K562 (cell line): ENCODE measurements around the gene ABCF2. TPM values are rescaled to one million over a fixed set of nuclear protein-coding genes. Genes with fewer than 3 reads are reported as not detected.

Experiments
- BRF1 ChIP-seq: IDR thresholded peaks from 3 replicates; pipeline ENCODE4 v1.6.1; 2011; ENCODE audit warnings: borderline replicate concordance, mild to moderate bottlenecking; ENCODE audit not compliant: insufficient read length; ENCODE audit errors: extremely low read depth
- CHD1 ChIP-seq: fragments of 200-600 bp; sonication (generic); IDR thresholded peaks from one replicate; pipeline ENCODE4 v1.6.1; 2012; ENCODE audit warnings: mild to moderate bottlenecking, moderate library complexity, low read length, inconsistent platforms
- CHD4 ChIP-seq: fragments of 200-600 bp; sonication (generic); IDR thresholded peaks from 3 replicates; pipeline ENCODE4 v1.6.1; 2012; ENCODE audit warnings: low read depth, mild to moderate bottlenecking, mixed read lengths, low read length, inconsistent platforms; ENCODE audit not compliant: insufficient read depth, insufficient replicate concordance, poor library complexity, severe bottlenecking
- NFIX ChIP-seq: fragments of 250-450 bp; sonication (Bioruptor Pico); IDR thresholded peaks from 2 replicates; pipeline ENCODE4 v1.4.0; 2020; ENCODE audit warnings: low read depth, mild to moderate bottlenecking, moderate library complexity
- PURB ChIP-seq: sonication (generic); formaldehyde crosslinking; IDR thresholded peaks from 2 replicates; pipeline ENCODE4 v1.9.0; 2021; ENCODE audit warnings: low read depth, mild to moderate bottlenecking, missing genetic modification reagents
- RAD21 ChIP-seq, 2 experiments: fragments of 250-450 bp in 1 of 2; fragments of 450-650 bp in 1 of 2; sonication (Bioruptor Pico) in 1 of 2; formaldehyde crosslinking in 1 of 2; IDR thresholded peaks in 1 of 2; conservative IDR thresholded peaks in 1 of 2; 2 replicates each; pipeline versions ENCODE4 v1.4.0 to v1.8.0; 2020 to 2022; ENCODE audit warnings: mild to moderate bottlenecking in 2 of 2, moderate library complexity in 1 of 2
- RAD51 ChIP-seq: fragments of 450-650 bp; IDR thresholded peaks from 2 replicates; pipeline ENCODE4 v1.7.1; 2016; ENCODE audit warnings: low read depth, mild to moderate bottlenecking, borderline replicate concordance
- RUNX1 ChIP-seq: sonication (generic); IDR thresholded peaks from 2 replicates; pipeline ENCODE4 v1.6.1; 2016; ENCODE audit warnings: antibody characterized with exemption, low read depth
- STAG1 ChIP-seq: sonication (generic); formaldehyde crosslinking; IDR thresholded peaks from 2 replicates; pipeline ENCODE4 v1.5.0; 2020; ENCODE audit warnings: missing genetic modification reagents, borderline replicate concordance
- U2AF1 ChIP-seq: fragments of 200-400 bp; formaldehyde crosslinking; optimal IDR thresholded peaks from 2 replicates; pipeline ENCODE3; 2017; ENCODE audit warnings: mild to moderate bottlenecking, low read depth, low read length, moderate library complexity
- ZNF766 ChIP-seq: fragments of 200-800 bp; sonication (Bioruptor generic); conservative IDR thresholded peaks from 2 replicates; pipeline ENCODE4 v1.6.1; 2016; ENCODE audit warnings: missing genetic modification characterization, missing compliant biosample characterization
- polyA plus RNA-seq, 8 experiments: library from polyadenylated mRNA; depleted of rRNA in 4 of 8; stranded (reverse) in 5 of 8; unstranded in 3 of 8; fragments of >200 nt; fragmentation: Nextera tagmentation in 2 of 8; fragmentation: Illumina TruSeq in 1 of 8; extraction: Ambion mirVana in 2 of 8; extraction: Trizol in 1 of 8; gene quantifications; 2 replicates each; pipeline versions ENCODE4 v1.2.1 to v1.2.3, GENCODE V29; 2011 to 2014; ENCODE audit warnings: inconsistent platforms in 1 of 8, missing spikeins in 1 of 8
- total RNA-seq, 7 experiments: library from RNA; depleted of rRNA in 6 of 7; stranded (reverse); fragments of >200 nt in 6 of 7; fragmentation: Illumina TruSeq in 2 of 7; extraction: Trizol in 2 of 7; gene quantifications; 2 replicates each; pipeline versions ENCODE4 v1.2.1 to v1.2.3, GENCODE V29; 2011 to 2021; ENCODE audit warnings: low replicate concordance in 1 of 7
- TF ChIP-seq, protein P1 (sequence below): fragments of 250-450 bp; sonication (Bioruptor Pico); IDR thresholded peaks from 2 replicates; pipeline ENCODE4 v1.8.0; 2021; ENCODE audit warnings: moderate library complexity, mild to moderate bottlenecking, inconsistent platforms
- TF ChIP-seq, protein P2 (sequence below): fragments of 450-650 bp; formaldehyde crosslinking; IDR thresholded peaks from 2 replicates; pipeline ENCODE4 v1.4.0; 2022; ENCODE audit warnings: mild to moderate bottlenecking, moderate library complexity
- TF ChIP-seq, protein P3 (sequence below): fragments of 250-450 bp; sonication (Bioruptor Pico); IDR thresholded peaks from 2 replicates; pipeline ENCODE4 v1.6.1; 2021; ENCODE audit warnings: mild to moderate bottlenecking
- TF ChIP-seq, protein P4 (sequence below): fragments of 150-350 bp; IDR thresholded peaks from 2 replicates; pipeline ENCODE4 v1.6.1; 2014; ENCODE audit warnings: low read depth, mild to moderate bottlenecking, low read length, borderline replicate concordance
- TF ChIP-seq, protein P5 (sequence below), 2 experiments: fragments of 450-650 bp in 1 of 2; sonication (generic) in 1 of 2; formaldehyde crosslinking; conservative IDR thresholded peaks; 2 replicates each; pipeline versions ENCODE4 v1.4.0 to v1.8.1; 2020 to 2022; ENCODE audit warnings: mild to moderate bottlenecking in 1 of 2, missing genetic modification reagents in 1 of 2
- TF ChIP-seq, protein P6 (sequence below): sonication (generic); formaldehyde crosslinking; IDR thresholded peaks from 2 replicates; pipeline ENCODE4 v1.8.1; 2022; ENCODE audit warnings: missing genetic modification reagents

The ABCF2 gene
- total and polyA plus RNA-seq, 9 of the 15 experiments (the other 6 are each of a cell fraction or from before 2014, with no cell fraction given), result 62.1 to 224 (median 113) TPM

DNA sequence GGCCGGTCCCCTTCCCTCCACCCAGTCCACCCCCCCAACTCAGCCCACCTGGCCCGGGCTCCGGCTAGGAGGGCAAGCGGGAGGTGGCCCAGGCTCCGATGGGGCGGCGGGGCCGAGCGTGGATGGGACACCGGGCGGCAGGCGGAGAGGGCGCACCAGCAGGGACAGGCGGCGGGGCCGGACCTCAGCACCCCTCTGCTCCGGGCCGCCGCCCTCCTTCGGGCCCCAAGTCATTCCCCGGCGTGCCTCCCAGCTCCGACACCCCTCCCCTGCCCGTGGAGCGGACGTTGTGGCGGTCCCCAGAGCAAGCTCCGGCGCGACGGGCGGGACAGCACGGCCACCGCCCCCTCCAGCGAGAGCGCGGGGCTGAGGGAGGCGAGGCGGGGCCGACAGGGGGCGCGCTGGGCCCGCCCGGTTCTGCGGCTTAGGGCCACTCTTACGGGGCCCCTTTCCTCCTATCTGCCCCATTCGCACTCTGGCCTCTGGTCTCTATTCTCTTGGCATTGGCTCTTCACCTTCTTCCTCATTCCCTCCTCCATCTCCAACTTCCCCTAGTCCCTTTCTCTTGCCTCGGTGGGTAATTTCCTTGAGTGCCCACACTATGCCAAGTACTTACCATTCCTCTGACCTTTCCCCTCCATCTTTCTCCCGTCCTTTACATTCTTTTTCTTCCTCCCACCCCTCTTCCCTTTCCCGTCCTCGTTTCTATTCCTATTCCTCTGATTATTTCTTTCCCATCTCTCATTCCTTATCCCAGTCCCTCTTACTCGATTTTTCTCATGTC, 58.8 kb downstream of the ABCF2 start (continued):
- TF ChIP-seq, protein P1, sequence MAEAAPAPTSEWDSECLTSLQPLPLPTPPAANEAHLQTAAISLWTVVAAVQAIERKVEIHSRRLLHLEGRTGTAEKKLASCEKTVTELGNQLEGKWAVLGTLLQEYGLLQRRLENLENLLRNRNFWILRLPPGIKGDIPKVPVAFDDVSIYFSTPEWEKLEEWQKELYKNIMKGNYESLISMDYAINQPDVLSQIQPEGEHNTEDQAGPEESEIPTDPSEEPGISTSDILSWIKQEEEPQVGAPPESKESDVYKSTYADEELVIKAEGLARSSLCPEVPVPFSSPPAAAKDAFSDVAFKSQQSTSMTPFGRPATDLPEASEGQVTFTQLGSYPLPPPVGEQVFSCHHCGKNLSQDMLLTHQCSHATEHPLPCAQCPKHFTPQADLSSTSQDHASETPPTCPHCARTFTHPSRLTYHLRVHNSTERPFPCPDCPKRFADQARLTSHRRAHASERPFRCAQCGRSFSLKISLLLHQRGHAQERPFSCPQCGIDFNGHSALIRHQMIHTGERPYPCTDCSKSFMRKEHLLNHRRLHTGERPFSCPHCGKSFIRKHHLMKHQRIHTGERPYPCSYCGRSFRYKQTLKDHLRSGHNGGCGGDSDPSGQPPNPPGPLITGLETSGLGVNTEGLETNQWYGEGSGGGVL (CRISPR knock-in tag), result no peak
- TF ChIP-seq CHD4 (no peak), NFIX (CRISPR knock-in tag) (no peak), RUNX1 (no peak), STAG1 (CRISPR knock-in tag) (no peak; the same call in 1 of the 2 replicates), ZNF766 (CRISPR knock-in tag) (no peak), RAD51 (no peak), RAD21 (CRISPR knock-in tag; conservative IDR thresholded peaks at IDR 0.05 in 1 of 2, IDR thresholded peaks at IDR 0.05 in 1 of 2) (peak; percentile 46 to 54), CHD1 (no peak), PURB (CRISPR knock-in tag) (no peak), U2AF1 (peak; percentile 81), BRF1 (no peak)
- TF ChIP-seq, protein P2, sequence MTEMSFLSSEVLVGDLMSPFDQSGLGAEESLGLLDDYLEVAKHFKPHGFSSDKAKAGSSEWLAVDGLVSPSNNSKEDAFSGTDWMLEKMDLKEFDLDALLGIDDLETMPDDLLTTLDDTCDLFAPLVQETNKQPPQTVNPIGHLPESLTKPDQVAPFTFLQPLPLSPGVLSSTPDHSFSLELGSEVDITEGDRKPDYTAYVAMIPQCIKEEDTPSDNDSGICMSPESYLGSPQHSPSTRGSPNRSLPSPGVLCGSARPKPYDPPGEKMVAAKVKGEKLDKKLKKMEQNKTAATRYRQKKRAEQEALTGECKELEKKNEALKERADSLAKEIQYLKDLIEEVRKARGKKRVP (CRISPR knock-in tag), result no peak
- TF ChIP-seq, protein P3, sequence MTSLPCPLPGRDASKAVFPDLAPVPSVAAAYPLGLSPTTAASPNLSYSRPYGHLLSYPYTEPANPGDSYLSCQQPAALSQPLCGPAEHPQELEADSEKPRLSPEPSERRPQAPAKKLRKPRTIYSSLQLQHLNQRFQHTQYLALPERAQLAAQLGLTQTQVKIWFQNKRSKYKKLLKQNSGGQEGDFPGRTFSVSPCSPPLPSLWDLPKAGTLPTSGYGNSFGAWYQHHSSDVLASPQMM, result no peak
- TF ChIP-seq, protein P4, sequence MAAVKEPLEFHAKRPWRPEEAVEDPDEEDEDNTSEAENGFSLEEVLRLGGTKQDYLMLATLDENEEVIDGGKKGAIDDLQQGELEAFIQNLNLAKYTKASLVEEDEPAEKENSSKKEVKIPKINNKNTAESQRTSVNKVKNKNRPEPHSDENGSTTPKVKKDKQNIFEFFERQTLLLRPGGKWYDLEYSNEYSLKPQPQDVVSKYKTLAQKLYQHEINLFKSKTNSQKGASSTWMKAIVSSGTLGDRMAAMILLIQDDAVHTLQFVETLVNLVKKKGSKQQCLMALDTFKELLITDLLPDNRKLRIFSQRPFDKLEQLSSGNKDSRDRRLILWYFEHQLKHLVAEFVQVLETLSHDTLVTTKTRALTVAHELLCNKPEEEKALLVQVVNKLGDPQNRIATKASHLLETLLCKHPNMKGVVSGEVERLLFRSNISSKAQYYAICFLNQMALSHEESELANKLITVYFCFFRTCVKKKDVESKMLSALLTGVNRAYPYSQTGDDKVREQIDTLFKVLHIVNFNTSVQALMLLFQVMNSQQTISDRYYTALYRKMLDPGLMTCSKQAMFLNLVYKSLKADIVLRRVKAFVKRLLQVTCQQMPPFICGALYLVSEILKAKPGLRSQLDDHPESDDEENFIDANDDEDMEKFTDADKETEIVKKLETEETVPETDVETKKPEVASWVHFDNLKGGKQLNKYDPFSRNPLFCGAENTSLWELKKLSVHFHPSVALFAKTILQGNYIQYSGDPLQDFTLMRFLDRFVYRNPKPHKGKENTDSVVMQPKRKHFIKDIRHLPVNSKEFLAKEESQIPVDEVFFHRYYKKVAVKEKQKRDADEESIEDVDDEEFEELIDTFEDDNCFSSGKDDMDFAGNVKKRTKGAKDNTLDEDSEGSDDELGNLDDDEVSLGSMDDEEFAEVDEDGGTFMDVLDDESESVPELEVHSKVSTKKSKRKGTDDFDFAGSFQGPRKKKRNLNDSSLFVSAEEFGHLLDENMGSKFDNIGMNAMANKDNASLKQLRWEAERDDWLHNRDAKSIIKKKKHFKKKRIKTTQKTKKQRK, result no peak
- TF ChIP-seq, protein P5, sequence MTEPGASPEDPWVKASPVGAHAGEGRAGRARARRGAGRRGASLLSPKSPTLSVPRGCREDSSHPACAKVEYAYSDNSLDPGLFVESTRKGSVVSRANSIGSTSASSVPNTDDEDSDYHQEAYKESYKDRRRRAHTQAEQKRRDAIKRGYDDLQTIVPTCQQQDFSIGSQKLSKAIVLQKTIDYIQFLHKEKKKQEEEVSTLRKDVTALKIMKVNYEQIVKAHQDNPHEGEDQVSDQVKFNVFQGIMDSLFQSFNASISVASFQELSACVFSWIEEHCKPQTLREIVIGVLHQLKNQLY (CRISPR knock-in tag; conservative IDR thresholded peaks at IDR 0.05), result no peak
- TF ChIP-seq, protein P6, sequence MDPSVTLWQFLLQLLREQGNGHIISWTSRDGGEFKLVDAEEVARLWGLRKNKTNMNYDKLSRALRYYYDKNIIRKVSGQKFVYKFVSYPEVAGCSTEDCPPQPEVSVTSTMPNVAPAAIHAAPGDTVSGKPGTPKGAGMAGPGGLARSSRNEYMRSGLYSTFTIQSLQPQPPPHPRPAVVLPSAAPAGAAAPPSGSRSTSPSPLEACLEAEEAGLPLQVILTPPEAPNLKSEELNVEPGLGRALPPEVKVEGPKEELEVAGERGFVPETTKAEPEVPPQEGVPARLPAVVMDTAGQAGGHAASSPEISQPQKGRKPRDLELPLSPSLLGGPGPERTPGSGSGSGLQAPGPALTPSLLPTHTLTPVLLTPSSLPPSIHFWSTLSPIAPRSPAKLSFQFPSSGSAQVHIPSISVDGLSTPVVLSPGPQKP, result no peak
